Testis (tissue), 3 donors: Measurements from ENCODE around the gene LMNTD2. TPM values are rescaled to one million over a fixed set of nuclear protein-coding genes. Genes with fewer than 3 reads are reported as not detected.

ENCODE experiments used
- DNase-seq: peaks from one replicate; pipeline ENCODE4 v3.0.0-alpha.2; 2019
- H3K27ac ChIP-seq, 2 donors: fragments of 200-600 bp; sonication (generic); one replicate each; pipeline ENCODE4 v1.5.1; 2019
- H3K27me3 ChIP-seq: fragments of 200-600 bp; sonication (generic); one replicate; pipeline ENCODE4 v1.5.1; 2019
- H3K36me3 ChIP-seq: fragments of 200-600 bp; sonication (generic); one replicate; pipeline ENCODE4 v1.5.1; 2017; ENCODE audit warnings: low read depth; ENCODE audit errors: missing control alignments
- H3K4me1 ChIP-seq: fragments of 200-600 bp; sonication (generic); one replicate; pipeline ENCODE4 v1.5.1; 2019
- H3K4me3 ChIP-seq, 2 donors: fragments of 200-600 bp; sonication (generic); one replicate each; pipeline ENCODE4 v1.5.1; 2017 to 2019
- H3K9me3 ChIP-seq: fragments of 200-600 bp; sonication (generic); one replicate; pipeline ENCODE4 v1.5.1; 2017
- CTCF ChIP-seq, 3 experiments: fragments of 450-650 bp in 2 of 3; fragments of 200-600 bp in 1 of 3; sonication (generic) in 1 of 3; IDR thresholded peaks; one replicate each; pipeline ENCODE4 v1.5.1; 2016 to 2019; ENCODE audit warnings: antibody characterized with exemption in 3 of 3, mild to moderate bottlenecking in 2 of 3, moderate library complexity in 1 of 3
- POLR2A ChIP-seq: fragments of 450-650 bp; IDR thresholded peaks from one replicate; pipeline ENCODE4 v1.6.1; 2017; ENCODE audit warnings: antibody characterized with exemption, mild to moderate bottlenecking, moderate library complexity
- WGBS, 2 donors: methylation state at CpG; one replicate each; pipeline ENCODE4 v1.1.5; 2018; 5-methylcytosine and 5-hydroxymethylcytosine counted together
- intact Hi-C: fragments of 100-400 bp; cut with DNase I; formaldehyde crosslinking; loops from one replicate; pipeline ENCODE4 v1.15.1; 2023; ENCODE audit warnings: low total_unique reads
- polyA plus RNA-seq: library from polyadenylated mRNA; stranded (reverse); fragments of 350-450 nt; fragmentation: Illumina TruSeq; extraction: RNeasy Lipid Tissue Mini Kit (QIAGEN cat#74804); gene quantifications from one replicate; pipeline ENCODE4 v1.2.3, GENCODE V29; 2014; ENCODE audit warnings: low read depth, low replicate concordance; ENCODE audit not compliant: insufficient read depth
- total RNA-seq, 2 donors: library from RNA; depleted of rRNA; stranded (reverse); fragments of >200 nt; gene quantifications; one replicate each; pipeline ENCODE4 v1.2.3, GENCODE V29; 2016

Gene LMNTD2
- total and polyA plus RNA-seq, 3 donors from 2014 or later, result 26.1 to 59.9 (median 29.2) TPM

- Histone ChIP-seq H3K27me3 (no peaks in the 10 kb centered on the region), H3K27ac (no peak overlapping the region), H3K36me3 (no peaks in the 10 kb centered on the region), H3K4me3 (no peak overlapping the region), H3K9me3 (no peaks in the 10 kb centered on the region), H3K4me1 (peaks cover 4% of the 10 kb centered on the region)
- WGBS, 2 donors, result 71 to 83% methylated on average over 17 to 29 of the region's 29 CpGs
- no peak for DNase-seq
- intact Hi-C loops, result no loop called here
- TF ChIP-seq POLR2A (no peak), CTCF (IDR thresholded peaks at IDR 0.05) (no peak)
Measured at GRCh38 chr11:528815-529727, 31.5 kb downstream of the LMNTD2 start.

GRCh38 chr11:528166-528814, 32.2 kb downstream of the LMNTD2 start:
- TF ChIP-seq POLR2A, result no peak
- no peak for TF ChIP-seq CTCF (IDR thresholded peaks at IDR 0.05)
- no peak overlapping the region for H3K27ac ChIP-seq
- WGBS, 2 donors, result 82 to 86% methylated on average over 15 to 29 of the region's 30 CpGs
- no peaks in the 10 kb centered on the region for H3K9me3 ChIP-seq
- no peak overlapping the region for H3K4me3 ChIP-seq
- H3K4me1 ChIP-seq, result no peaks in the 10 kb centered on the region
- DNase-seq, result no peak
- H3K27me3 ChIP-seq, result no peaks in the 10 kb centered on the region
- H3K36me3 ChIP-seq, result no peaks in the 10 kb centered on the region
- intact Hi-C loops, result no loop called here

GRCh38 chr11:526192-526591, 34.3 kb downstream of the LMNTD2 start:
- 77 to 85% methylated on average over 17 of the region's 17 CpGs for WGBS, 2 donors
- no peaks in the 10 kb centered on the region for H3K4me1 ChIP-seq
- intact Hi-C loops, result no loop called here
- no peaks in the 10 kb centered on the region for H3K27me3 ChIP-seq
- no peak overlapping the region for H3K27ac ChIP-seq
- H3K36me3 ChIP-seq, result no peaks in the 10 kb centered on the region
- H3K4me3 ChIP-seq, result no peak overlapping the region
- no peaks in the 10 kb centered on the region for H3K9me3 ChIP-seq
- no peak for DNase-seq
- no peak for TF ChIP-seq POLR2A
- TF ChIP-seq CTCF (IDR thresholded peaks at IDR 0.05), result no peak

- Histone ChIP-seq H3K4me3 (no peak overlapping the region), H3K9me3 (no peaks in the 10 kb centered on the region), H3K27ac (no peak overlapping the region), H3K36me3 (no peaks in the 10 kb centered on the region), H3K27me3 (no peaks in the 10 kb centered on the region), H3K4me1 (no peaks in the 10 kb centered on the region)
- intact Hi-C loops, result no loop called here
- no peak for DNase-seq
- TF ChIP-seq POLR2A (no peak), CTCF (IDR thresholded peaks at IDR 0.05) (no peak)
- WGBS, 2 donors, result 82 to 87% methylated on average over 8 to 10 of the region's 10 CpGs
Measured at GRCh38 chr11:521177-521688, 39.3 kb downstream of the LMNTD2 start.
